ENCODE data around the gene TTLL11.

TTLL11 gene

GRCh38 chr9:121859646-121860045 is 233.5 kb downstream of the TTLL11 start:
- FAIRE-seq, result no peak
- TF ChIP-seq POLR2A (IDR thresholded peaks at IDR 0.05; ENCODE audit: low read depth, low read length), result no peak
- no peak for TF ChIP-seq TAF1 (IDR thresholded peaks at IDR 0.05; ENCODE audit: low read depth, low read length)
- no peak for TF ChIP-seq POU2F2 (IDR thresholded peaks at IDR 0.05; ENCODE audit: low read depth, low read length)
- no peak for TF ChIP-seq SPI1 (IDR thresholded peaks at IDR 0.05; ENCODE audit: low read depth, low read length)
- TF ChIP-seq POLR2AphosphoS5 (IDR thresholded peaks at IDR 0.05; ENCODE audit: low read depth, low read length), result no peak
- TF ChIP-seq PAX5 (IDR thresholded peaks at IDR 0.05; ENCODE audit: insufficient read depth, low read length, severe bottlenecking), result no peak
- no peak for DNase-seq (ENCODE audit: insufficient read length, low spot score)

- FAIRE-seq, result no peak
- no peak for TF ChIP-seq SPI1 (IDR thresholded peaks at IDR 0.05; ENCODE audit: low read depth, low read length)
- no peak for TF ChIP-seq TAF1 (IDR thresholded peaks at IDR 0.05; ENCODE audit: low read depth, low read length)
- TF ChIP-seq PAX5 (IDR thresholded peaks at IDR 0.05; ENCODE audit: insufficient read depth, low read length, severe bottlenecking), result no peak
- no peak for DNase-seq (ENCODE audit: insufficient read length, low spot score)
Observed at GRCh38 chr9:121858788-121859187, 234.3 kb downstream of the TTLL11 start.

- TF ChIP-seq POU2F2 (IDR thresholded peaks at IDR 0.05; ENCODE audit: low read depth, low read length) (no peak), SPI1 (IDR thresholded peaks at IDR 0.05; ENCODE audit: low read depth, low read length) (no peak), POLR2A (IDR thresholded peaks at IDR 0.05; ENCODE audit: low read depth, low read length) (no peak), TAF1 (IDR thresholded peaks at IDR 0.05; ENCODE audit: low read depth, low read length) (no peak), PAX5 (IDR thresholded peaks at IDR 0.05; ENCODE audit: insufficient read depth, low read length, severe bottlenecking) (no peak), POLR2AphosphoS5 (IDR thresholded peaks at IDR 0.05; ENCODE audit: low read depth, low read length) (no peak)
- no peak for DNase-seq (ENCODE audit: insufficient read length, low spot score)
- no peak for FAIRE-seq
Observed at GRCh38 chr9:121857928-121858327, 235.2 kb downstream of the TTLL11 start.

DNA sequence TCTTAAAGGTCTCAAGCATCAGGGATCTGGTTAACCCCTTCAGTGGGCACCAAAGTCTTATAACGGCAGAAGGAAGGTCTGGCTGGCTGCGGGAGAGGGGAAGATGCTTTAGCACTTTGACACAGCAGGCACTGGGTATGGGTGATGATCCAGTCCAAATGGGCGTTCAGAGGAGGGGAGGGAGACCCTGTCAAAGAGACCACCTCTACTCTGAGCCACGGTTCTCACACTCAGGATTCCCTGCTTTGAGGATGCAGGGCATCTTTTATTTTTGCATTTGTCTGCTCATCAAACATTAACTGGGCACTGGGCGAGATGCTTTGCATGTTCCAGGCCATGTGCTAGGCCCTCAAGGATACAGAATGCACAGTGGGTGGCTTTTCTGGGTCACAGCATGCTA is 237.6 kb downstream of the TTLL11 start:
- FAIRE-seq (no peak), DNase-seq (ENCODE audit: insufficient read length, low spot score) (no peak)
- TF ChIP-seq POLR2AphosphoS5 (IDR thresholded peaks at IDR 0.05; ENCODE audit: low read depth, low read length), result no peak
- no peak for TF ChIP-seq TAF1 (IDR thresholded peaks at IDR 0.05; ENCODE audit: low read depth, low read length)
- TF ChIP-seq POLR2A (IDR thresholded peaks at IDR 0.05; ENCODE audit: low read depth, low read length), result no peak
- no peak for TF ChIP-seq SPI1 (IDR thresholded peaks at IDR 0.05; ENCODE audit: low read depth, low read length)
- TF ChIP-seq PAX5 (IDR thresholded peaks at IDR 0.05; ENCODE audit: insufficient read depth, low read length, severe bottlenecking), result no peak
- no peak for TF ChIP-seq POU2F2 (IDR thresholded peaks at IDR 0.05; ENCODE audit: low read depth, low read length)

DNA sequence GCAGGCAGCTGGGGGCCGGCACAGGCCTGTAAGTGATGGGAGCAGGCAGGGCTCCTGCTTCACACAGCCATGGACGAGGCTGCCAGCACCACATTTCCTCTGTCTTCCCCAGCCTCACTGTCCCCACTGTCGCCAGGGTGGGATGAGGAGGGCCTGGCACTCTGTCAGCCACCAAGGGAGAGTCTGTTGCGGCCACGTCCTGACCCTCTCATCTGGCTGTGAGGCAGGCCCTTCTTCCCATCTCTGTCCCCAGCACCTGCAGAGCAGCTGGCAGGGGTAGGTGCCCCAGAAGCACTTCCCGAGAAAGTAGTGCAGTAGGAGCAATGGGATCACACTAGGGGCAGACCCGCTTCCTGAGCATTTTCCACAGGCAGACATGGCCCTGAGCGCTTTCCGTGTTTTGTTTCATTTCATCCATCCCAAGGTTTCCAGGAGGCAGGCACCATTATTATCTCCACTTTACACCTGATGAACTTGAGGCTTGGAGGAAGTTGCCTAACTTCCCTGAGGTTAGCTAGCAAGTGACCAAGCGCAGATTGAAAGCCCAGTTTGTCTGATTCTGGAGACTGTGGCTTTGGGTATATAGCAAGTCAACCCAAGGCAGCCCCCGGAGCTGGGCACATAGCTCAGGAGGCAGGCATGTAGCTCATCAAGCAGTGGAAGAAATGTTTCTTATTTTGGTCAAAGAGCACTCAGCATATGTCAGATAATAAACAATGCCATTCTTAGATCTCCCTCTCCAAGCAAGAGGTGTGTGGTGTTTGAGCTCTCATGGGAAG is 239.3 kb downstream of the TTLL11 start:
- no peak for TF ChIP-seq POLR2A (IDR thresholded peaks at IDR 0.05; ENCODE audit: low read depth, low read length)
- no peak for TF ChIP-seq TAF1 (IDR thresholded peaks at IDR 0.05; ENCODE audit: low read depth, low read length)
- no peak for TF ChIP-seq PAX5 (IDR thresholded peaks at IDR 0.05; ENCODE audit: insufficient read depth, low read length, severe bottlenecking)
- TF ChIP-seq POLR2AphosphoS5 (IDR thresholded peaks at IDR 0.05; ENCODE audit: low read depth, low read length), result no peak
- no peak for TF ChIP-seq POU2F2 (IDR thresholded peaks at IDR 0.05; ENCODE audit: low read depth, low read length)
- no peak for TF ChIP-seq SPI1 (IDR thresholded peaks at IDR 0.05; ENCODE audit: low read depth, low read length)
- DNase-seq (ENCODE audit: insufficient read length, low spot score) (no peak), FAIRE-seq (no peak)

GRCh38 chr9:121852651-121853616 is 240.2 kb downstream of the TTLL11 start:
- DNase-seq (ENCODE audit: insufficient read length, low spot score) (no peak), FAIRE-seq (no peak)
- no peak for TF ChIP-seq POLR2AphosphoS5 (IDR thresholded peaks at IDR 0.05; ENCODE audit: low read depth, low read length)
- no peak for TF ChIP-seq SPI1 (IDR thresholded peaks at IDR 0.05; ENCODE audit: low read depth, low read length)
- no peak for TF ChIP-seq POLR2A (IDR thresholded peaks at IDR 0.05; ENCODE audit: low read depth, low read length)

- TF ChIP-seq SPI1 (IDR thresholded peaks at IDR 0.05; ENCODE audit: low read depth, low read length) (no peak), TAF1 (IDR thresholded peaks at IDR 0.05; ENCODE audit: low read depth, low read length) (no peak), POU2F2 (IDR thresholded peaks at IDR 0.05; ENCODE audit: low read depth, low read length) (no peak), POLR2AphosphoS5 (IDR thresholded peaks at IDR 0.05; ENCODE audit: low read depth, low read length) (no peak), POLR2A (IDR thresholded peaks at IDR 0.05; ENCODE audit: low read depth, low read length) (no peak), PAX5 (IDR thresholded peaks at IDR 0.05; ENCODE audit: insufficient read depth, low read length, severe bottlenecking) (no peak)
Observed at GRCh38 chr9:121852241-121852640, 240.9 kb downstream of the TTLL11 start.

DNA sequence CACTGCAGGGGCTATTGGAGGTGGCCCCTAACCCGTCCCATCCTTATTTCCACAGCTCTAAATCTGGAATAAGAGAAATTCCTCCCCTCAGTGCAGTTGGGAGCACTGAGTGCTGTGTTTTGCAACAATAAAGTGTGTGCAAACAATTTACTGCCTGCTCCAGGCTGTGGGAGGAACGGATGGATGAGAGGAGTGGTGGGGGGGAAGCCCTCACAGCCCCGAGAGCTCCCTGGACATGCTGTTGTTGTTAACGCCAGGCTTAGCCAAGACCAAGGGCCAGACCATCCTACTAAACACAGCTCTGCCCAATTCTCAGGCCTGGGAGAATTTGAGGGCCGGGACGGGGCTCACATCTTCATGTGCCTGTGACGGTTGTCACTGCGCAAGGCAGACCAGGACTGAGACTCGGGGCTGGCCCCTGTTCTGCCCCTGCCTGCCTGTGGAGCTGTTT is 241.4 kb downstream of the TTLL11 start:
- no peak for TF ChIP-seq SPI1 (IDR thresholded peaks at IDR 0.05; ENCODE audit: low read depth, low read length)
- no peak for TF ChIP-seq POLR2A (IDR thresholded peaks at IDR 0.05; ENCODE audit: low read depth, low read length)
- no peak for TF ChIP-seq PAX5 (IDR thresholded peaks at IDR 0.05; ENCODE audit: insufficient read depth, low read length, severe bottlenecking)
- TF ChIP-seq POLR2AphosphoS5 (IDR thresholded peaks at IDR 0.05; ENCODE audit: low read depth, low read length), result no peak
- TF ChIP-seq POU2F2 (IDR thresholded peaks at IDR 0.05; ENCODE audit: low read depth, low read length), result no peak
- TF ChIP-seq TAF1 (IDR thresholded peaks at IDR 0.05; ENCODE audit: low read depth, low read length), result no peak
- DNase-seq (ENCODE audit: insufficient read length, low spot score), result no peak
- no peak for FAIRE-seq

More at GRCh38 chr9:121852241-121852640, 240.9 kb downstream of the TTLL11 start:
- DNase-seq (ENCODE audit: insufficient read length, low spot score) (no peak), FAIRE-seq (no peak)

GRCh38 chr9:121850366-121850765 is 242.7 kb downstream of the TTLL11 start:
- FAIRE-seq (no peak), DNase-seq (ENCODE audit: insufficient read length, low spot score) (no peak)
- no peak for TF ChIP-seq POLR2A (IDR thresholded peaks at IDR 0.05; ENCODE audit: low read depth, low read length)
- TF ChIP-seq POU2F2 (IDR thresholded peaks at IDR 0.05; ENCODE audit: low read depth, low read length), result no peak
- TF ChIP-seq TAF1 (IDR thresholded peaks at IDR 0.05; ENCODE audit: low read depth, low read length), result no peak
- no peak for TF ChIP-seq SPI1 (IDR thresholded peaks at IDR 0.05; ENCODE audit: low read depth, low read length)
- TF ChIP-seq POLR2AphosphoS5 (IDR thresholded peaks at IDR 0.05; ENCODE audit: low read depth, low read length), result no peak
- no peak for TF ChIP-seq PAX5 (IDR thresholded peaks at IDR 0.05; ENCODE audit: insufficient read depth, low read length, severe bottlenecking)

Data from GM12891 (cell line).